ENCODE results near the gene BTN1A1. TPM values are rescaled to one million over a fixed set of nuclear protein-coding genes. Genes with fewer than 3 reads are reported as not detected.

The BTN1A1 gene
- total and polyA plus RNA-seq, 10 of the 15 experiments (the other 5 are each of a cell fraction or from before 2014, with no cell fraction given), result 0.05 to 2.2 (median 0.87) TPM

GRCh38 chr6:26532699-26533531 lies 32.8 kb downstream of the BTN1A1 start (continued):
- TF ChIP-seq MLLT1 (IDR thresholded peaks at IDR 0.05) (0 out of 2 replicates have a peak, but pooled peaks have one; percentile 51), ZZZ3 (IDR thresholded peaks at IDR 0.05; ENCODE audit: control insufficient read depth, insufficient read length, low read depth) (no peak), GATAD2B (conservative IDR thresholded peaks at IDR 0.05; ENCODE audit: low read depth) (no peak), ZNF24 (IDR thresholded peaks at IDR 0.05) (peak; percentile 100), BCL3 (IDR thresholded peaks at IDR 0.05; ENCODE audit: borderline replicate concordance, insufficient read depth, low read depth, low read length, poor library complexity, severe bottlenecking) (no peak), MTA2 (IDR thresholded peaks at IDR 0.05; ENCODE audit: low read depth) (peak; percentile 21; the same call in 1 of the 2 replicates), SIN3A (IDR thresholded peaks at IDR 0.05; ENCODE audit: low read depth, low read length) (no peak), HDAC2 (IDR thresholded peaks at IDR 0.05) (no peak), IRF4 (IDR thresholded peaks at IDR 0.05; ENCODE audit: low read depth, low read length) (no peak), MXI1 (IDR thresholded peaks at IDR 0.05; ENCODE audit: low read depth, low read length) (no peak), SUZ12 (IDR thresholded peaks at IDR 0.05; ENCODE audit: unreplicated experiment) (no peak), CEBPB (IDR thresholded peaks at IDR 0.05; ENCODE audit: borderline replicate concordance in 1 of 2, low read depth in 2 of 2, low read length in 2 of 2) (no peak), EP300 (IDR thresholded peaks at IDR 0.05; ENCODE audit: borderline replicate concordance in 1 of 2, control insufficient read depth in 1 of 2, low read depth in 2 of 2, low read length in 2 of 2) (peak in 1 of 2 experiments; percentile 55; a peak in 1 of 4 replicates), ZBED1 (IDR thresholded peaks at IDR 0.05; ENCODE audit: borderline replicate concordance) (no peak), SMAD1 (IDR thresholded peaks at IDR 0.05; ENCODE audit: low read depth, partially characterized antibody) (no peak), E2F8 (IDR thresholded peaks at IDR 0.05; ENCODE audit: low read depth, partially characterized antibody) (no peak), ZNF207 (IDR thresholded peaks at IDR 0.05; ENCODE audit: borderline replicate concordance) (peak; percentile 73; the same call in 1 of the 2 replicates), RAD21 (IDR thresholded peaks at IDR 0.05; ENCODE audit: insufficient read depth, low read depth, low read length) (no peak), IRF3 (IDR thresholded peaks at IDR 0.05) (no peak), ZNF622 (IDR thresholded peaks at IDR 0.05) (no peak)

Measured in GM12878 (cell line).